ENCODE measurements around the gene ZPBP2. TPM values are rescaled to one million over a fixed set of nuclear protein-coding genes. Genes with fewer than 3 reads are reported as not detected.
"Not testable (repeated sequence)": the region's sequence is repeated elsewhere in the genome, so short reads cannot be mapped to it uniquely, and the experiment has no call there.

Gene ZPBP2
- total RNA-seq, 1 donor from 2014 or later: not detected

- not testable (repeated sequence) for DNase-seq
Observed at GRCh38 chr17:39855911-39856649, 11.9 kb upstream of the ZPBP2 start.

GRCh38 chr17:39861235-39861634, 6.8 kb upstream of the ZPBP2 start:
- no peak for DNase-seq

DNA sequence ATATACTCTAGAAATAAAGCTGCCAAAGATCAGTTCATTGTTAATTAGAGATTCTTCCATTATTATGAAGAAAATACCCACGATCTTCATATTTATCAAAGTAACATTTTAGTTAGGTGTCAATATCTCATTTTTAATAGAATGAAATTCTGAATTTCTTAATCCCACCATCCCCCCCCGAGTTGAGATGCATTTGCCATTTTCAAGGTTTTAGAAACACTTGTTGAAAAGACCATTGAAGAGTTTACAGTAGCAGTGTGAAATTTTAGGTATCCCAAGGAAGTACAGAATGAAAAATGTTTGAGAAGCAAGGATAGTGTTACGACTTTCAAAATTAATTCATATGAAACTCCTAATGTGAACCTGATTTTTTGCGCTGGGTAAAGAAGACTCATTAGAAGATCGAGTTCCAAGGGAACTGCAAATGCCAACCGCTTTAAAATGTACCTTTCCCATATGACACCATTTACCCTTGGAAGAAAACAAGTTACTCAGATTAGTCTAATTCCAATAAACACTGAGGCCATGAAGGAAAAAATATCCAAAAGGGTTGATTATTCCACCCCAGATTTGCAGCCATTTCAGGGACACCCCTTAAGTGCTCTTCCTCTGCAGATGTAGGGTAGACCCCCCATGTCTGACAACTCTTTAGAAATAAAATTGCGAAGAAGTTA, 4.6 kb upstream of the ZPBP2 start:
- no peak for DNase-seq

DNA sequence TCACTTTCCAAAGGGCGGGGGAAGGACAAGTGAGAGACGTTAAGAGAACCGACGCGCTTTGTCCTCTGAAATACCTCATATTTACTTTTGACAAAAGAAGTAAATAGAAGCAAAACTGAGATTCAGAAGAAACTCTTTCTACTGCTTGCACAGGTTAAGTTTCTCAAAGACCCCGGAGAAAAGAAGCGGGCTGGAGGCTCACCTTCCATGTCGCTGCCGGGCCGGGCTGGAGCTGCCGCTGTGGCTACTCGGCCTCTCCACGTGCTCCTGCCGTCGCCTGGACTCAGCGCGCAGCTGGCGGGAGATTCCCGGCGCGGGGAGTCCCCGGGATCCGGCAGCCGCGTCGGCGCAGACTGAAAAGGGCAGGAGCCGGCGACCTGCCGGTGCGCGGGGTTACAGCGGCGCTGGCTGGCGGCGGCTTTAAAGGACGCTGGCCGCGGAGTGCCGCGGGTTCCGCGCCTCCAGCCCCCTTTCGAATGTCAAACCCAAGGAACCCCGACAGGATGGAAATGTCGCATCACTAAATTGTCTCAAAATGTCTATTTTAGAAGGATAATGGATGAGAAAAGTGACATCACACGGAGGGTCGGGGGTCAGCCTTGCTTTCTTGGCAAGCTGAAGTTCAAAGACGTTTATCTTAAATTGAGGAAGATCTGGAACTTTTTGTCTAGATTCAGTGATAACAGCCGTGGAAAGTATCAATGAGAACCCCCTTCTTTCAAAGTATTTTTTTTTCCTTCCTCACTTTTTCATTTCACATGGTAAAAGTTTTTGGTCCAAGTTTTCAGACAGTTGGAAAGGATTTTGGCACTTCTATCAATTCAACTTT, 3.9 kb upstream of the ZPBP2 start, which contains the start of gene IKZF3:
Gene IKZF3 (minus strand): TSS at position 395 of the 829 bp plus-strand sequence. CDS start 186 bp downstream, at position 209.
- DNase-seq: peak; percentile 53

- DNase-seq: no peak
Observed at GRCh38 chr17:39866013-39866730, 1.8 kb upstream of the ZPBP2 start.

GRCh38 chr17:39867084-39867879, 720 bp upstream of the ZPBP2 start:
- DNase-seq: no peak

GRCh38 chr17:39868554-39868942, 546 bp downstream of the ZPBP2 start:
- no peak for DNase-seq

- no peak for DNase-seq
Observed at GRCh38 chr17:39870776-39871175, 2.8 kb downstream of the ZPBP2 start.

DNA sequence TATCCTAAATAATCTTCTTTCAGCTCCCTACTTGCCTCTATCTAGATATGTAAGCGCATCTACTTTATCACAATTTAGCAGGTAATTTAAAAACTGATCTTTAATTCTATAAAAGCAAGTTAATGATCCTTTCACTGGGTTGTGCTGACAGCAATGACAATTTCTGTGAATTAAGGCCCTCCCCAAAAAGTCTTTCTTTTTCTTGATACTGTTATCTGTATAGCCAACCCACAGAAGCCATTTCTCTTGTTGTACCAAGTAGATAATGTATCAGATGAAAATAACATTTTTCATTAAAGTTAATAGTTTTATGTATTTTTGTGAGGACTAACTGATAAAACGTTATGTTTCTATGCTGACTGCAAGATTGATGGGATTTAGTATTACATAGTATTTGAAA, 3.8 kb downstream of the ZPBP2 start:
- no peak for DNase-seq

DNA sequence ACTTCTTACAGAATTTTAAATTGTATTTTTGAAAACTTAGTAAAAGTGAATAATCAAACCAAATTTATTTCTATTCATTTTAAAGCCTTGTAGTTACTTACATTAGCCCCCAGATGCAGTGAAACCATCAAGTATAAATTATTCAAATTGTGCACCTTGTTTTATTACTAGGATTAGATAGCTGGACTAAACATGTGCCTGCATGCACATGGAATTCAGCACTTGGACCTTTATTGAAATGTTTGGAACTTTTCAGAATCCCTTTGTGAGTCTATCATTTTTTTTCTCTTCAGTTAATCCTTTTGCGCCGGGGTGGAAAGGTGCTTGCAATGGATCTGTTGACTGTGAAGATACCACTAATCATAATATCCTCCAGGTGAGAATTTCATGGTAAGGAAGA, 4.7 kb downstream of the ZPBP2 start:
- DNase-seq: peak; percentile 27

DNA sequence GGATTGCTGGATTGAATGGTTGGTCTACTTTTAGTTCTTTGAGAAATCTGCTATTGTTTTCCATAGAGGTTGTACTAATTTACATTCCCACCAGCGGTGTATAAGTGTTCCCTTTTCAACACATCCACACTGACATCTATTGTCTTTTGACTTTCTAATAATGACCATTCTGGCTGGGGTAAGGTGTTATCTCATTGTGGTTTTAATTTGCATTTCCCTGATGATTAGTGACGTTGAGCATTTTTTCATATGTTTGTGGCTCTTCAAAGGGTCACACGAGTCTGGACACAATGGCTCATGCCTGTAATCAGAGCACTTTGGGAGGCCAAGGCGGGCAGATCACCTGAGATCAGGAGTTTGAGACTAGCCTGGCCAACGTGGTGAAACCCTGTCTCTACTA, 18.1 kb downstream of the ZPBP2 start:
- DNase-seq: not testable (repeated sequence)

DNA sequence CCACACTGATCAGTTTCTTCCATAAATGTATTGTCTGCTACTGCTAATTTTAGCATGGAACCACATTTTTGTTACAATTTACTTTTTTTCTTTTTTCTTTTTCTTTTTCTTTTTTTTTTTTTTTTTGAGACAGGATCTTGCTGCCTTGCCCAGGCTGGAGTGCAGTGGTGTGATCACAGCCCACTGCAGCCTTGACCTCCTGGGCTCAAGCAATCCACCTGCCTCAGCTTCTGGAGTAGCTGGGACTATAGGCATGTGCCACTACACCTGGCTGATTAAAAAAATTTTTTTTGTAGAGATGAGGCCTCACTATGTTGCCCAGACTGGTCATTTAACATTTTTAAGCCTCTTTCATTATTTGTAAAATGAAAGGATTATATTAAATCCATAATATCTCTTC, 19.1 kb downstream of the ZPBP2 start:
- DNase-seq: no peak

GRCh38 chr17:39889200-39889599, 21.2 kb downstream of the ZPBP2 start:
- no peak for DNase-seq

GRCh38 chr17:39894681-39895376, 26.8 kb downstream of the ZPBP2 start:
- no peak for DNase-seq

GRCh38 chr17:39898088-39898487, 30.1 kb downstream of the ZPBP2 start:
- DNase-seq: no peak

DNA sequence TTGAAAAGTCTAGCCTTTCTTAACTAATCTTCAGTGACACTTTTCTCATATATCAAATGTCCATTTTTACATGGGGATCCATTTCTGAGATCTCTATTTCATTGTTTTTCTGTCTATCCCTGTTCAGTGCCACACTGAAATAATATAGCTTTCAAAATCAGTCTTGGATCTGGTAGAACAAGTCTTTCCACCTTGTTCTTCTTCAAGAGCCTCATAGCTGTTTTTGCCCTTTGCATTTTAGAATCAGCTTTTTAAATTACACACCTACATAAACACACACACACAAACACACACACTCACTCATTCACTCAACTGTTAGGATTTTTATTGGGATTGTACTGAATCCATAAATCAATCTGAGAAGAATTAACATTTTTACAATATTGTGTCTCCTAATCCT, 31.2 kb downstream of the ZPBP2 start:
- DNase-seq: no peak

GRCh38 chr17:39902027-39902426, 34.0 kb downstream of the ZPBP2 start:
- DNase-seq: not testable (repeated sequence)

- DNase-seq: no peak
Observed at GRCh38 chr17:39903158-39903884, 35.3 kb downstream of the ZPBP2 start.

GRCh38 chr17:39904990-39905288, 36.9 kb downstream of the ZPBP2 start:
- DNase-seq: no peak

DNA sequence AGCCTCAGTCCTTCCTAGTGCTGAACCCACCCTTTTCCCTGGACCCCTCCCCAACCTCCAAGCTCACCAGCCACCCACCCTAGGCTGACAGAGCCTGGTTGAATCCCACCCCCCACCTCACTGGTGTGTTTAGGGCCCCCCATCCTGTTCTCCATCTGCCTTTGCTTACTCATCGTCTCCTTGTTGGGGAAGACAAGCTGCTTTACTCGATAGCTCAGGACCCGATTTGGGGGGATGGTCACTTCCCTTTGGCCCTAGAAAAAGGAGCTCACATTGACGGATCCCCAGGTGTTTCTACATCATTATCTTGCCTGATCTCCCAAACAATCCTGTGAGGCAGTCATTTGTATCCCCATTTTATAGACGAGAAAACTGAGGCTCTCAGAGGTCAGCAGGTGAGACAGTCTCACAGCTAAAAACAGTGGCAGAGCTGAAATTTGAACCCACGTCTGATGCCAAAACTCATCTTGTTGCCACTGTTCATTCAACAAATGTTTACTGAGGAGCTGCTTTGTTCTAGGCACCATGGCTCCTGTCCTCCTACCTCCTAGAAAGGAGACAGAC, 40.9 kb downstream of the ZPBP2 start:
- DNase-seq: no peak

Data from dermis blood vessel endothelial cell (primary cell).